ENCODE measurements around the gene EFNB1. TPM values are rescaled to one million over a fixed set of nuclear protein-coding genes. Genes with fewer than 3 reads are reported as not detected.
"Not testable (repeated sequence)": the region's sequence is repeated elsewhere in the genome, so short reads cannot be mapped to it uniquely, and the experiment has no call there.

Gene EFNB1
- total RNA-seq (ENCODE audit: low replicate concordance): 25.4 and 57.1 TPM in 2 replicates

DNA sequence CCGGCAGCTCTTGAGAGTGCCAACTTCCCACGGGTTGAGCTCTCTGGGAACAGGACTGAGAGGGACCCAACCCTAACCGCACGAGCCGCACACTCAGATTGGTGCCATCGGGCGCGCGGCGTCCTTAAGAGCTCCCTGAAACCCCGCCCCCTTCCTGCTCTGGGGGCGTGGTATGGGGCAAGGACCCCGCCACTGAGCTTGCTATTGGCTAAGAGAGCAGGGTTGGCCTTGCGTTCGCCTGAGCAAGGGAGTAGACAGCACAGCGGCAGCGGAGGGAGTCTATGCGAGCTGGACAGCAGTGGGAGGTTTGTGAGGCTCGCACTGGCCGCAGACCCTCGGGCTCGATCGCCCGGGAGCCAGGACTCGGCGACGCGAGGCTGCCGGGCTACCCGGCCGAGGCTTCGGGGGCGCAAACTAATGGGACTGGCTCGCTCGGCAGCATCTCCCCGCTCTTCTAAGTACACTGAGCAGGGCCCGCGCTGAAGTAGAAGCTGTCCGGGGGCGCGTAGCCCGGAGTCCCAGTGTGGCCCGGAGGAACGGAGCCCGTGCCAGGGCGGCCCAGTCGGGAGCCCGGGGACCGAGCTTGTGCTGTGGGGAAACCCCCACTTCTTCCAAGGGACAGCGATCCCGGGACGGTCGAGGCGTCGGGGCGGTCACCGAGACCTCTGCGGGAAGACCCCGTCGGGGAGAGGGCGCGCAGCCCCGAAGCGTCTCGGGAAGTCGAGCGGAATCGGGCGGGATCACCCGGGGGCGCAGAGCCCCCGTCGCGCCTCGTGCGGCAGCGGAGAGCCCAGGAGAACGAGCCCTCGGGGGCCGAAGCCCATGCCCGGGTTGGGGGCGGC is at the start of gene EFNB1:
TSS of gene EFNB1 (plus strand) at position 282 of the 842 bp plus-strand sequence. CDS start 756 bp downstream, outside the sequence.
- peaks cover 10% of the 10 kb centered on the region for H3K9me3 Mint-ChIP-seq
- Histone ChIP-seq H3K9me3 (ENCODE audit: low read depth) (no peaks in the 10 kb centered on the region), H3K79me2 (ENCODE audit: low read depth) (peaks cover 41% of the 10 kb centered on the region), H3K27ac (no peak within 1 kb of the TSS), H3K27me3 (peaks cover 38% of the 10 kb centered on the region), H2AFZ (replicated peaks) (no peak within 1 kb of the TSS), H3K4me3 (peak within 1 kb of the TSS; percentile 59), H3K9ac (peak within 1 kb of the TSS; percentile 28), H4K20me1 (ENCODE audit: low read depth) (peaks cover 51% of the 10 kb centered on the region), H3K4me2 (peak within 1 kb of the TSS; percentile 84), H3K36me3 (no peaks in the 10 kb centered on the region), H3K4me1 (peaks cover 8% of the 10 kb centered on the region), H3F3A (ENCODE audit: low read depth) (no peaks in the 10 kb centered on the region)
- H3K4me3 Mint-ChIP-seq: peak within 1 kb of the TSS; percentile 92
- peak within 1 kb of the TSS; percentile 82 for H3K27ac Mint-ChIP-seq
- peaks cover 17% of the 10 kb centered on the region for H3K4me1 Mint-ChIP-seq
- no peaks in the 10 kb centered on the region for H3K36me3 Mint-ChIP-seq
- peaks cover 10% of the 10 kb centered on the region for H3K27me3 Mint-ChIP-seq (ENCODE audit: insufficient read depth, low read depth)
- TF ChIP-seq EZH2phosphoT487 (IDR thresholded peaks at IDR 0.05): no peak
- no peak for TF ChIP-seq EZH2 (IDR thresholded peaks at IDR 0.05)
- peak; percentile 96 for DNase-seq (ENCODE audit: low spot score)

DNA sequence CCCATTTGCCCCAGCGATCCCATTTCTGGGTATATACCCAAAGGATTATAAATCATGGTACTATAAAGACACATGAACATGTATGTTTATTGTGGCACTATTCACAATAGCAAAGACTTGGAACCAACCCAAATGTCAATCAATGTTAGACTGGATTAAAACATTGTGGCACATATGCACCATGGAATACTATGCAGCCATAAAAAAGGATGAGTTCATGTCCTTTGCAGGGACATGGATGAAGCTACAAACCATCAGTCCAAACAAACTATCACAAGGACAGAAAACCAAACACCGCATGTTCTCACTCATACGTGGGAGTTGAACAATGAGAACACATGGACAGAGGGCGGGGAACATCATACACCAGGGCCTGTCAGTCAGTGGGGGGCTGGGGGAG is 47.5 kb upstream of the EFNB1 start:
- not testable (repeated sequence) for DNase-seq (ENCODE audit: low spot score); H2AFZ ChIP-seq (replicated peaks); H3K9ac ChIP-seq; H3K27me3 ChIP-seq; H3K27ac Mint-ChIP-seq; H3K4me2 ChIP-seq; H3K27me3 Mint-ChIP-seq (ENCODE audit: insufficient read depth, low read depth); H3K4me1 ChIP-seq; H3K4me3 ChIP-seq; H3F3A ChIP-seq (ENCODE audit: low read depth); H3K9me3 Mint-ChIP-seq; H3K36me3 Mint-ChIP-seq; H3K27ac ChIP-seq; H4K20me1 ChIP-seq (ENCODE audit: low read depth); H3K9me3 ChIP-seq (ENCODE audit: low read depth); H3K4me1 Mint-ChIP-seq; H3K4me3 Mint-ChIP-seq; H3K79me2 ChIP-seq (ENCODE audit: low read depth); H3K36me3 ChIP-seq

DNA sequence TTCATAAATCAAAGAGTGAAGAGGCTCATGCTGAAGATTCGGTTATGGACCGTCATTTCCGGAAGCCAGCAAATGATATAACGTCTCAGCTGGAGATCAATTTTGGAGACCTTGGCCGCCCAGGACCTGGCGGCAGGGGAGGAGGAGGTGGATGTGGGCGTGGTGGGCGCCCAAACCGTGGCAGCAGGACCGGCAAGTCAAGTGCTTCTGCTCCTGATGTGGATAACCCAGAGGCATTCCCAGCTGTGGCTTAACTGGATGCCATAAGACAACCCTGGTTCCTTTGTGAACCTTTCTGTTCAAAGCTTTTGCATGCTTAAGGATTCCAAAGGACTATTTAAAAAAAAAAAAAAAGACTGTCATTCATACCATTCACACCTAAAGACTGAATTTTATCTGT is 44.0 kb upstream of the EFNB1 start:
- no peak for DNase-seq (ENCODE audit: low spot score)
- no peaks in the 10 kb centered on the region for H4K20me1 ChIP-seq (ENCODE audit: low read depth)
- no peak overlapping the region for H3K9ac ChIP-seq
- Mint-ChIP-seq H3K9me3 (peaks cover 7% of the 10 kb centered on the region), H3K27ac (no peak overlapping the region), H3K4me3 (no peak overlapping the region), H3K27me3 (ENCODE audit: insufficient read depth, low read depth) (no peaks in the 10 kb centered on the region), H3K4me1 (no peaks in the 10 kb centered on the region), H3K36me3 (no peaks in the 10 kb centered on the region)
- H3K9me3 ChIP-seq (ENCODE audit: low read depth): no peaks in the 10 kb centered on the region
- no peaks in the 10 kb centered on the region for H3F3A ChIP-seq (ENCODE audit: low read depth)
- H3K4me1 ChIP-seq: no peaks in the 10 kb centered on the region
- TF ChIP-seq EZH2phosphoT487 (IDR thresholded peaks at IDR 0.05) (no peak), EZH2 (IDR thresholded peaks at IDR 0.05) (no peak)
- TF ChIP-seq, protein P1, sequence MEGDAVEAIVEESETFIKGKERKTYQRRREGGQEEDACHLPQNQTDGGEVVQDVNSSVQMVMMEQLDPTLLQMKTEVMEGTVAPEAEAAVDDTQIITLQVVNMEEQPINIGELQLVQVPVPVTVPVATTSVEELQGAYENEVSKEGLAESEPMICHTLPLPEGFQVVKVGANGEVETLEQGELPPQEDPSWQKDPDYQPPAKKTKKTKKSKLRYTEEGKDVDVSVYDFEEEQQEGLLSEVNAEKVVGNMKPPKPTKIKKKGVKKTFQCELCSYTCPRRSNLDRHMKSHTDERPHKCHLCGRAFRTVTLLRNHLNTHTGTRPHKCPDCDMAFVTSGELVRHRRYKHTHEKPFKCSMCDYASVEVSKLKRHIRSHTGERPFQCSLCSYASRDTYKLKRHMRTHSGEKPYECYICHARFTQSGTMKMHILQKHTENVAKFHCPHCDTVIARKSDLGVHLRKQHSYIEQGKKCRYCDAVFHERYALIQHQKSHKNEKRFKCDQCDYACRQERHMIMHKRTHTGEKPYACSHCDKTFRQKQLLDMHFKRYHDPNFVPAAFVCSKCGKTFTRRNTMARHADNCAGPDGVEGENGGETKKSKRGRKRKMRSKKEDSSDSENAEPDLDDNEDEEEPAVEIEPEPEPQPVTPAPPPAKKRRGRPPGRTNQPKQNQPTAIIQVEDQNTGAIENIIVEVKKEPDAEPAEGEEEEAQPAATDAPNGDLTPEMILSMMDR (IDR thresholded peaks at IDR 0.05): no peak
- H2AFZ ChIP-seq (replicated peaks): no peak overlapping the region
- H3K36me3 ChIP-seq: no peaks in the 10 kb centered on the region
- H3K4me3 ChIP-seq: no peak overlapping the region
- H3K27ac ChIP-seq: no peak overlapping the region
- no peaks in the 10 kb centered on the region for H3K79me2 ChIP-seq (ENCODE audit: low read depth)
- no peak overlapping the region for H3K4me2 ChIP-seq
- H3K27me3 ChIP-seq: no peaks in the 10 kb centered on the region

DNA sequence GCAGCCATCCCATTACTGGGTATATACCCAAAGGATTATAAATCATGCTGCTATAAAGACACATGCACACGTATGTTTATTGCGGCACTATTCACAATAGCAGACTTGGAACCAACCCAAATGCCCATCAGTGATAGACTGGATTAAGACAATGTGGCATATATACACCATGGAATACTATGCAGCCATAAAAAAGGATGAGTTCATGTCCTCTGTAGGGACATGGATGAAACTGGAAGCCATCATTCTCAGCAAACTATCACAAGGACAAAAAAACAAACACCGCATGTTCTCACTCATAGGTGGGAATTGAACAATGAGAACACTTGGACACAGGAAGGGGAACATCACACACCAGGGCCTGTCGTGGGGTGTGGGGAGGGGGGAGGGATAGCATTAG is 42.2 kb upstream of the EFNB1 start:
- H3K27me3 ChIP-seq; H3K4me1 Mint-ChIP-seq; H3K4me3 ChIP-seq; H3K9me3 ChIP-seq (ENCODE audit: low read depth); H3K79me2 ChIP-seq (ENCODE audit: low read depth); H3K4me2 ChIP-seq; H3K4me1 ChIP-seq; H2AFZ ChIP-seq (replicated peaks); H3K4me3 Mint-ChIP-seq; H3K9me3 Mint-ChIP-seq; H4K20me1 ChIP-seq (ENCODE audit: low read depth); H3K36me3 Mint-ChIP-seq; H3K27ac ChIP-seq; H3K27ac Mint-ChIP-seq; H3F3A ChIP-seq (ENCODE audit: low read depth); DNase-seq (ENCODE audit: low spot score); H3K36me3 ChIP-seq; H3K9ac ChIP-seq; H3K27me3 Mint-ChIP-seq (ENCODE audit: insufficient read depth, low read depth): not testable (repeated sequence)

Data from neural progenitor cell (in vitro differentiated cells).